Osteocyte (in vitro differentiated cells): ENCODE results near the gene FBN1. TPM values are rescaled to one million over a fixed set of nuclear protein-coding genes. Genes with fewer than 3 reads are reported as not detected.

Source experiments
- DNase-seq: peaks from one replicate; pipeline ENCODE4 v3.0.0; 2021; ENCODE audit warnings: mixed read lengths; ENCODE audit not compliant: unreplicated experiment; ENCODE audit errors: extremely low spot score
- H3K27ac Mint-ChIP-seq: one replicate; pipeline ENCODE4 v1.8.0; 2021; ENCODE audit warnings: mild to moderate bottlenecking, mixed read lengths; ENCODE audit not compliant: unreplicated experiment
- H3K27me3 Mint-ChIP-seq: one replicate; pipeline ENCODE4 v1.8.0; 2021; ENCODE audit warnings: mixed read lengths; ENCODE audit not compliant: unreplicated experiment
- H3K36me3 Mint-ChIP-seq: one replicate; pipeline ENCODE4 v1.8.0; 2021; ENCODE audit warnings: mixed read lengths; ENCODE audit not compliant: unreplicated experiment
- H3K4me1 Mint-ChIP-seq: one replicate; pipeline ENCODE4 v1.8.0; 2021; ENCODE audit warnings: mixed read lengths; ENCODE audit not compliant: unreplicated experiment
- H3K4me3 Mint-ChIP-seq: one replicate; pipeline ENCODE4 v1.8.0; 2021; ENCODE audit warnings: mild to moderate bottlenecking, moderate library complexity, mixed read lengths; ENCODE audit not compliant: unreplicated experiment
- H3K9me3 Mint-ChIP-seq: one replicate; pipeline ENCODE4 v1.8.0; 2021; ENCODE audit warnings: mixed read lengths; ENCODE audit not compliant: unreplicated experiment
- total RNA-seq: library from RNA; stranded (reverse); gene quantifications from 2 replicates; pipeline ENCODE4 v1.2.1, GENCODE V29; 2021
- TF ChIP-seq, protein P1 (sequence below): fragments of 200-600 bp; sonication (generic); IDR thresholded peaks from 2 replicates; pipeline ENCODE4 v1.5.0; 2021; ENCODE audit warnings: antibody characterized with exemption, mild to moderate bottlenecking, moderate library complexity

FBN1 gene
- total RNA-seq, 1 donor from 2014 or later = 1,012 TPM

- peaks cover 20% of the 10 kb centered on the region for H3K9me3 Mint-ChIP-seq
- no peak overlapping the region for H3K27ac Mint-ChIP-seq
- no peak for DNase-seq
- H3K36me3 Mint-ChIP-seq = peaks cover 15% of the 10 kb centered on the region
- peaks cover 35% of the 10 kb centered on the region for H3K4me1 Mint-ChIP-seq
- TF ChIP-seq, protein P1, sequence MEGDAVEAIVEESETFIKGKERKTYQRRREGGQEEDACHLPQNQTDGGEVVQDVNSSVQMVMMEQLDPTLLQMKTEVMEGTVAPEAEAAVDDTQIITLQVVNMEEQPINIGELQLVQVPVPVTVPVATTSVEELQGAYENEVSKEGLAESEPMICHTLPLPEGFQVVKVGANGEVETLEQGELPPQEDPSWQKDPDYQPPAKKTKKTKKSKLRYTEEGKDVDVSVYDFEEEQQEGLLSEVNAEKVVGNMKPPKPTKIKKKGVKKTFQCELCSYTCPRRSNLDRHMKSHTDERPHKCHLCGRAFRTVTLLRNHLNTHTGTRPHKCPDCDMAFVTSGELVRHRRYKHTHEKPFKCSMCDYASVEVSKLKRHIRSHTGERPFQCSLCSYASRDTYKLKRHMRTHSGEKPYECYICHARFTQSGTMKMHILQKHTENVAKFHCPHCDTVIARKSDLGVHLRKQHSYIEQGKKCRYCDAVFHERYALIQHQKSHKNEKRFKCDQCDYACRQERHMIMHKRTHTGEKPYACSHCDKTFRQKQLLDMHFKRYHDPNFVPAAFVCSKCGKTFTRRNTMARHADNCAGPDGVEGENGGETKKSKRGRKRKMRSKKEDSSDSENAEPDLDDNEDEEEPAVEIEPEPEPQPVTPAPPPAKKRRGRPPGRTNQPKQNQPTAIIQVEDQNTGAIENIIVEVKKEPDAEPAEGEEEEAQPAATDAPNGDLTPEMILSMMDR = no peak
- H3K27me3 Mint-ChIP-seq = no peaks in the 10 kb centered on the region
- H3K4me3 Mint-ChIP-seq = no peak overlapping the region
These were observed 37.6 kb upstream of the FBN1 start for GRCh38 chr15:48682942-48683651.

DNA sequence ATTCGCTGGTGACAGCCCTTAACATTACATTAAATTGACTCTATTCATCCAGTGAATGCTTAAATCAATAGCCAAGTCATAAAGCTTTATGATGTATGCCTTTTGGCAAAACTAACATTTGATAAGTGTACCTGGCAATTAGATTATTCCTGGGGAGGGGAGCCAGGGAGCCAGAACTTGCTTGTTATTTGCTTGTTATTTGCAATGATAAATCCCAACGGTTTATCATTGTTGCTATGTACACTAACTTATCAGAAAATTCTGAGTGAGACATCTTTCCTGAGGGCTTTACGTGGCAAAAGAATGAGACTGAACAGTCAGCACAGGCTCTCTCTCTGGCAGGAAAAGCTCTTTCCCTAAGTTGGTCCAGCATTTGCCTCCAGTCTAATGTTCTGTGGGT is 35.8 kb upstream of the FBN1 start:
- Mint-ChIP-seq H3K4me3 (no peak overlapping the region), H3K27ac (peak overlapping the region; percentile 61), H3K9me3 (peaks cover 12% of the 10 kb centered on the region)

GRCh38 chr15:48680841-48681240 is 35.3 kb upstream of the FBN1 start:
- TF ChIP-seq, protein P1 = no peak
- peak overlapping the region; percentile 61 for H3K27ac Mint-ChIP-seq
- H3K4me3 Mint-ChIP-seq = no peak overlapping the region
- peaks cover 35% of the 10 kb centered on the region for H3K4me1 Mint-ChIP-seq
- no peak for DNase-seq
- H3K36me3 Mint-ChIP-seq = peaks cover 3% of the 10 kb centered on the region
- no peaks in the 10 kb centered on the region for H3K27me3 Mint-ChIP-seq
- H3K9me3 Mint-ChIP-seq = peaks cover 7% of the 10 kb centered on the region

More for the DNA sequence above, 35.8 kb upstream of the FBN1 start:
- Mint-ChIP-seq H3K36me3 (peaks cover 8% of the 10 kb centered on the region), H3K27me3 (no peaks in the 10 kb centered on the region), H3K4me1 (peaks cover 35% of the 10 kb centered on the region)
- TF ChIP-seq, protein P1 = no peak
- DNase-seq = no peak

GRCh38 chr15:48679952-48680351 is 34.4 kb upstream of the FBN1 start:
- H3K4me1 Mint-ChIP-seq = peaks cover 43% of the 10 kb centered on the region
- H3K27ac Mint-ChIP-seq = no peak overlapping the region
- H3K36me3 Mint-ChIP-seq = no peaks in the 10 kb centered on the region
- H3K27me3 Mint-ChIP-seq = no peaks in the 10 kb centered on the region
- no peak for DNase-seq
- TF ChIP-seq, protein P1 = no peak
- H3K4me3 Mint-ChIP-seq = no peak overlapping the region
- peaks cover 4% of the 10 kb centered on the region for H3K9me3 Mint-ChIP-seq

DNA sequence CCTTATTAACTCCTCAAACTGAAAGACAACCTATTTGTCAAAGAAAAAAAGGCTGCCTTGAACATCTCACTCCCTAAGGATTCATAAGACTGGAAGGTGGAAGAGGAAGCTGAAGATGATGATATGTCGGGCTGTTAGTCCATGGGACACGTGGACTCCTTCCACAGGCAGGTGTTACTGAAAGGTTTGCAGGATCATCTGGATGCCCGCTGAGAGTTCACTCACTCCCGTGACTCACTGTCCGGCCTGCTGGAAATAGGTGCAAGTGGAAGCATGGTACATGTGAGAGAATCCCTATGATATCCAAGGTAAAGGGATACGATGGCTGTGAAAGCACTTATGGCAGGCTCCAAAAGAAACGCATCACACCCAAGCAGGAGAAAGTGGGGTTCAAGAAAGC is 33.3 kb upstream of the FBN1 start:
- DNase-seq = no peak
- H3K4me3 Mint-ChIP-seq = no peak overlapping the region
- H3K27me3 Mint-ChIP-seq = no peaks in the 10 kb centered on the region
- TF ChIP-seq, protein P1 = no peak
- H3K36me3 Mint-ChIP-seq = no peaks in the 10 kb centered on the region
- no peak overlapping the region for H3K27ac Mint-ChIP-seq
- H3K4me1 Mint-ChIP-seq = peaks cover 46% of the 10 kb centered on the region
- no peaks in the 10 kb centered on the region for H3K9me3 Mint-ChIP-seq
